Activated naive CD8-positive, alpha-beta T cell treated with anti-CD3 and anti-CD28 coated beads, Interleukin-2, amount 50 U/mL, for 16 hours (primary cell): ENCODE data around the gene ARGLU1.
A peak's percentile ranks its signal among the peaks of the same experiment; 100 is the strongest.

Experiments
- DNase-seq: peaks from one replicate; pipeline ENCODE4 v3.0.0-alpha.2; 2020; ENCODE audit warnings: low read depth, low spot score

The ARGLU1 gene

DNA sequence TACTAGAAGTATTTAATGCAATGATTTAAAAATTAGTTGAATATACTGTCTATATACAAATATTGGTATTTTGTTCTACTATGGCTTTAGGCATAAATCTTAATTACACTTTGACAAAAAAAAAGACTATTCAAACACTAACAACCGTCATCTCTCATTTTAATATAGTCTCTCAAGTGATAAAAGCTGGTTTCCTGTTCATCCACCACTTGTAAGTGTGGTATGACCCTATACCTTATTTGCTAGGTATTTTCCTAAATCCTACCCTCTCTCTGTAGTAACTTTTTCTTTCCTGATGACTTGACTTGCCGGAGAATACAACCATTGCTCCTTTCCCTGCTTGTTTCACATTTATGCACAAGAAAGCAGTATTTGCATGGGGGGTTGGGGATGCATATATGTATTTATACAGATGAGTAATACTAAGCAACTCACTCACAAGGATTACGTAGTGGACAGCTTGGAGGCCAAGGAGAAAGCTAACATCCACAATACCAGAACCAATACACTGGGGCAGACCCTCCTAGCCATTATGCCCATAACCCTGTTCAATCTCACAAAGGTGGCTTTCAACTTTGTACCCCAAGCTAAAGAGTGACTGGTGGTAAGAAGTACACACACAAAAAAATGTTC, 19.8 kb downstream of the ARGLU1 start:
- DNase-seq: no peak

DNA sequence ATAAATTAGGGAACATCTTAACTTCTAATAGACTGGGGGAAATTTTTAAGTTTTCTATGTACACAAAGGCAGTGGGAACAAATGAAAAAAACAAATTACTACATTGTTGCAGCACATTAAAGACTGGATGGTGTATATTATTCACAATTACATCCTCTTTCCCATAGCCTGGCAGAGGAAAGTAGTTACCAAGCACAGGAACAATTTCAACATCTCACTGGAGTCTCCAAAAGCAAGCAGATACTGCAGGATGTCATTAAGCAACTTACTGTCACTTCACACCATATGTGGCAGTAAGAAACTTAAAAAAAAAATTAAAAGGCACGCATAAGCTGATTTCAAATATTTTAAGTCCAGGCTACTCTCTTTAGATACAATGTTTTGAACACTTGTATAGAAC, 26.1 kb downstream of the ARGLU1 start:
- no peak for DNase-seq

DNA sequence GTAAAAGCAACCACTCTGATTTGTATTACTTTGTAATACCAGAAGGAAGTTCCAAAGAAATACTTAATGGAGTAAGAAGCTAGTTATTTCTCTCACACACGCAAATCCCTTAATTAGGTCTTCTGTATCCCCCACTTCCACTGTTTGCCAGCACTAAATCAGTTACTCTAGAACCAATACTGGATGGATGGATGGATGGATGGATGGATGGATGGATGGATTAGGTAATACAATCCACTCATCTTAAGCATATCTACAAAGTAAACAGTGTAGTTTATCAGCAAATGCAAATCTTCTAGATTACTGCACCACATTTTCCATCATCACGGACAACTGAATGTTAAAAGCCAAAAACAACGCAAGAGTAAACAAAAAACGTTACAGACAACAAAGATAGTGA, 27.3 kb downstream of the ARGLU1 start:
- DNase-seq: no peak

DNA sequence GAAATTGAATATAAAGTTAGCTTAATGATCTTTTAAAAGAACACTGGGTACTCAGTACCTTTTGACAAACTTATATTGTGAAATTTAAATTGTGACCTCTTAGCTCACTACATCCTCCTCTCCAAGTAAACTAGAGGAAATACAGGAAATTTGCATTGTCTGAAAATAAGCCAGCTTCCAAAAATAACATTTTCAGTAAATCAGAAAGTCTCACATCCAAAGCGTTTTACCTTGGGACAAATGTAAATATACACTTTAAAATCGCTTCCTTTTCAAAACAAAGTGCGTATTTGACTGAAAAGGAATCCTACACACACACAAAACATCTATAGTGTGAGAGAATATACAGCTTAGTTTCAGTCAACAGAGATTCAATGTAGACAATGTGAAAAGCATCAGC, 30.4 kb downstream of the ARGLU1 start:
- no peak for DNase-seq

DNA sequence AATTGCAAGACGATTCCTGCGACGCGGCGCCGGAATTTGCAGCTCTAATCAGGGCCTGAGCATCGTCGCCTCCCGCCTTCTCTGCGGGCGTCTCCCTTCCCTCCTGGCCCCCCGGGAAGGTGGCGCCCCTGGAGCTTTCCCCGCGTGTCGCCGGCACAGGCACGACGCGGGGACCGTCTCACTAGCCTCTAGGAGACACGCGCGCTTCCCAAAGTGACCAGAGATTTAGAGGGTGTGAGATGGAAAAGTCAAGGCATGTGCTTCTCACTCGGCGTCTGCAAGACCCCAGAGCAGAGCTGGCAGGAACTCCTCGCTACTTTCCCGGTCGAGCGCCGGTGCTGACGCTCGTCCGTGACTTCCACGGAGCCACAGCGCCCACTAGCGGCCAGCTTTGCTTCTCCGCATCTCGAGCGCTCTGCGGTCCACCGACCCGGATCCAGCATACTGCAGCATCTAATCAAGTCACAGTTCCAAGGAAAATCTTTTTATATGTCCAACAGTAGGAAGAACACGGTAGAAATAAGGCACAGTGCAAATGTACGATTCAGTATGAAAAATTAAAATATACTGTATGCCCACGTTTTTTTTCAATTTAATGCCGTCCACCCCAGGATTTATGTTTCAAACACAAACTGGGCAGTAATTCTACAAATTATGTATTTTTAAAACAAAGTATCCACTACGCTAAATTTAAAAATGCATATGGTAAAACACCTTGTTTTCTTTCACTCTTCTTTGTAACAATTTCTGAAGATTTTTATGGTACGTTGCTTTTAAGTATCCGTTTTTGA, 31.5 kb downstream of the ARGLU1 start:
- DNase-seq: peak; percentile 76

DNA sequence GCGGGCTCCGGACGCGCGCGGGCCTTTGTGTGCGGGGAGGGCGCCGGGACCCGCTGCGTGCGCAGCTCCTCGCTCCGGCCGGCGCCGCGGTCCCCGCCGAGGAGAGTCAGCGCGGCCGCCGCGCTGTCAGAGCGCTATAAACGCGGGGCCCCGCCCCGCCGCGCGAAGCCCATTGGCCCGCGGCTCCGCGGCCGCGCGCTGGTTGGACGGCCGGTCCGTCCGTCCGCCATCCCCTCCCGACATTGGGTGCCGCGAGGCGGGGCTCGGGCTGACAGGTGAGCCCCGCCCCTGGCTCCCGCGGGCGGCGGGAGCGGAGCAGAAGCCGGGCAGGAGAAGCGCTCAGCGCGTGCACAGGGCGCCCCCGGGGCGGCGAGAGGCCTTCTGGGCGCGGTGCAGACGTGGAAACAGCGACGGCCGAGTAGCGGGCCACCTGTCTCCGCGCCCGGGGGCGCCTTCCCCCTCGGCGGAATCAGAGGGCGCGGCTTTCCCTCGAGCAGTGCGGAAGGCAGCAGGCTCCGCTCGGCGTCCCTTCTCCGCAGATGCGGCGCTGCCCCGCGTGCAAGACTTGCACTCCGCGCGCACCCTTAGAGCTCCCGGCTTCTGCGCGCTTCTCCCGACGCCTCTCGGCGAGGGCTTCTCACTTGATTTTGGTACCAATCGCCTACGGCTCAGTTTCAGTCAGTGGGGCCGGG, 32.2 kb downstream of the ARGLU1 start, which contains the start of gene EFNB2:
EFNB2 (minus strand) TSS at position 111 of the 692 bp plus-strand sequence. CDS start 698 bp downstream, outside the sequence.
- peak; percentile 76 for DNase-seq

DNA sequence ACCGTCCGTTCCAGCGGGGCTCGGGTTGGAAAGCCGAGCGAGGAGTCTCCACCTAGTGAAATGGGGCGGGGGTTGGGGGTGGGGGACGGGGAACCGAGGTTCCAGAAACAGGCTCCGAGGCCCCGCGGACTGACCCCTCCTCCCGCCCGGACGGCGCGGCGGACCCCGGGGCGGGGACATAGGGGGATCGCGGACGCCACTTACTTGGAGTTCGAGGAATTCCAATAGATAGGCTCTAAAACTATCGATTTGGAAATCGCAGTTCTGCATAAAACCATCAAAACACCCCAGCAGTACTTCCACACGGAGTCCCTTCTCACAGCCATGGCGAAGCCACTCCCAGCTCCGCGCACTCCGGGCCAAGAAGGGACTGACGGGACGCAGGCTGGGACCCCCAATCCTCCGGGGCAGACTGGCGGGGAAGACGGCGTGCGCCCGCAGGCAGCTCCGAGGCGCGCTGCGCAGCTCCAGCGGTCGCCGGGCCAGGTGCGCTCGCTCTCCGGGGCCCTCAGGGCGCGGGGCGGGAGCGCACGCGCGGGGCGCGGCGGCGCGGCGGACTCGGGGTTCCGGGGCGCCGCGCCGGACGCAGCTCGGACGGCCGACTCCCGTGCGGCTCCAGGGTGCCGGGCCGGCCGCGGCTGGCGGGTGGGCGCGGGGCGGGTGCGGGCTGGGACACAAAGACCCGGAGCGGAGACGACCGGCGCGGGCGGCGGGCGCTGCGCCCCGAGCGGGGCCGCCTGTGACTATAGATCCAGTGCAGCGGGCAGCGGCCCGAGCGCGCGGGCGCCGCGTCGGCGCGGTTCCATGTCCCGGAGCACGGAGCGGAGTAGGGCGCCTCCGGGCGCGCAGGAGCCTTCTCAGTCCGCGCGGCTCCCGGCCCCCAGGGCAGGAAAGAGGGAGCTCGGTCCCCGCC, 33.0 kb downstream of the ARGLU1 start:
- no peak for DNase-seq

DNA sequence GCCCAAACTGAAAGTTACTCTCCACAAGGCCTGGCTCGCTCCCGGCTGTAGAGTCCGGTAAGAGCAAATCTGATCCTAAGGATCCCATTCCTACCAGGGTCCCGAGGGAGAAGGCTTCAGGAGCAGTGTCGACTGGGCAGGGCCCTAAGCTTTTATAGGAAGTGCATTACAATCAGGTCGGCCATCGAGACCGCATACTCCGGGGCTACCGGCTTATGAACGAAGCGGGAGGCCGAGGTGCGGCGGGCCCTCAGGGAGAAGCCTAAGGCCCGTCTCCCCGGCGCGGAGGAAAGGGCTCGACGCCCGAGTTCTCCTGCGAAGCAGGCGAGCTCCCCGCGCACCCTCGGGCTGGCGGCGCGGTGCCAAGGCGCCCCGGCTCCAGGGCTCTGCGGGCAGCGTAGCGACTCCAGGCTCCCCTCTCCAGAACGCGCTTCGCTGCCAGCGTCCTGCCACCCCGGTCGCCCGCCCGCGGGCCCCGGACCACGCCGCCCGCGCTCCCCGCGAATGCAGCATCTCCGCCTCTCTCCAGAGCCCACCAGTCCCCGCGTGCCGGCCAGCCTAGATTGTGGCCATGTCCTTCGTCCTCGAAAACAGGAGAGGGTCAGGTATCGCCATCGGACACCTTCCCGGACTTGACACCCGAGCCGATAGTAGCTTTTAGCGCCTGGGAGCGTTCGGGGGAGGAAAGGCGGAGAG, 33.8 kb downstream of the ARGLU1 start:
- DNase-seq: no peak

DNA sequence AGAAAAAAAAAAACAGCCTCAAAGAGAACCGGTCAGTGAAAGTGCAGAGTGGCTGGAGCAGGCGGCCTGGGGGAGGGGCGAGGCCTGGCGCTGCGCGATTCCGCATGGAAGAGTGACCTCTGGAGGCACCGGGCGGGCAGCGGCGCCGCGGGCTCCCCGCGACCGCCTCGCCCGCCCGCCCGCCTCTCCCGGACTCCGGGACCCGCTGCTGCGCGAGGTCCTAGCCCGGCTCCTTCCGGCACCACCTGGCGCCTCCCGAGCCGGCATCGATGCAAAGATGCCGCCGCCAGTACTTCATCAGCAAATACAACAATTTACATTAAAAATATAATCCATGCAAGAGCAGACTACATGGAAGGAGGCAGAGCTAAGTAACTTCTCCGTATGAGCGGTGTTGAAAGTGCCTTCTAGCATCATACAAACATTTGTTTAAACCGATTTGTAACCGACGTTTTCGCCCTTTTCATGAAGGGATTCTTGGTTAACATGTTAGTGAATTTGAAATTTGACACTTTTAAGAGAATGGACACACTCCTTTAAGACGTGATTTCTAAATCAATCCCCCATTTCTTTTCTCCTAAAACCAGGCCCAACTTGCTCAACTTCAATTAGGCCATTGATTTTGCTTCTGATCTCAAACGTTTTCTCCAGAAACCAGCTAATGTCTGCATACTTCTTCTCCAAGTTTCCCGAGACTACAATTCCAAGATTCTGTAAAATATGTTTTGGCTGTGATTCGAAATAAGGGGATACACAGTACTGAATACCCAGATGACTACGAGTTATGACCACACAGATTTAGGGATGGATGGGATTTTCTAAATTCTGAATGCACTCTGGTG, 34.6 kb downstream of the ARGLU1 start:
- DNase-seq: no peak

DNA sequence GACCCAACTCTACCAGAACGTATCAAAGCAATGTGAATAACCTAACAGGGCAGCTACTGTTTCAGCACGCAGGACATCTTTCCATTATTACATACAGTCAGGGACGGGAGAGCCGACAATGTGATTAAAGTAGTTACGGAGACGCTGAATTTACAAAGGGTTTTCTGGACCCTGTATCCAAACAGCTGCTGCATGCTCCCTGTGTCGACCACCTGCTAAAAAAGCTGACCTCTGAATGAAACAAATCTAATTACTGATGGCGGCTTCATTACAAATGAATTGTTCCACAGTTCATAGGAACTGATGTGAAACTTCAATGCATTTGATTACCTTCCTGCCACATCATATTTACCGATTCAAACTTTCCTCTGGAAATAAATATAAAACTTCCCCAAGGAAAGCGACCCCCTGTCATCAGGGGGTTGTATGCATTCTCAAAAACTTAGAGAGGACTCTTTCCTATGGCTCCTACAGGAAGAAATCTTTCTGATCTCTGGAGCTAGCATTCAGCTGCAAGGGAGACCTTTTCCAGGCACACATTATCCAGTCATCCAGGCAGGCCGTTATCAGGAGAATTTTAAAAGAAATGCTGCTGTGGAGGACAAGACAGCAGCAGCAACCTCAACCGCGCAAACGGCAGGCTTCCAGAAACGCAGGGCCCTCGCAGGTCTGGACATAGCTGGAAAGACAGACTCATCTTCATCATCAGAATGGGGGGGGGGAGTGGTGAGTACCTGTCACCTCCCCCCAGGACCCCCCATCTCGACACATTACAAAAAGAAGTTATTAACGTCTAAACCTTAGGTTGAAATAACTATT, 35.6 kb downstream of the ARGLU1 start:
- DNase-seq: no peak

DNA sequence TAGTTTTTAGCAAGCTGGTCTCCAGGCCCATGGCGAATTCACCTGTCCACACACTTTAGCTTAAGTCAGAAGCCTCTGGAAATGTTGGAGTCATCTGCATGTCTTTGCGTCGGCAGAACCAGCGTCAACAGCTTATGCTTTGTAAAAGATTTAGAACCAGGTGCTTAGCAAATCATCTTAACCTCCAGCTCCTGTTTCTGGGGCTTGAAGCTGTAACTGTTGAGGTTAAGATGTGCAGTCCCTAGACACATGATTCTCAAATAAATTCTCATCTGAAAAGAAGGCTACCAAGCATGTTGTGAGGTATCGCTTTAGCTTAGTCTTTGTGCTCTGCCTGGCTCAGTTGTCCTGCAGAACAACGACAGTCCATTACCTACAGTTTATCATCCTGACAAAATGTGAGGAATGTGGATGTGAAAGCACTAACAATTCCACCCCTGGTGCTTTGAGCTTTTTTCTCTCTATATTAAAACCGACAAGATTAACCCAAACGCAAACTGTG, 36.9 kb downstream of the ARGLU1 start:
- DNase-seq: no peak

DNA sequence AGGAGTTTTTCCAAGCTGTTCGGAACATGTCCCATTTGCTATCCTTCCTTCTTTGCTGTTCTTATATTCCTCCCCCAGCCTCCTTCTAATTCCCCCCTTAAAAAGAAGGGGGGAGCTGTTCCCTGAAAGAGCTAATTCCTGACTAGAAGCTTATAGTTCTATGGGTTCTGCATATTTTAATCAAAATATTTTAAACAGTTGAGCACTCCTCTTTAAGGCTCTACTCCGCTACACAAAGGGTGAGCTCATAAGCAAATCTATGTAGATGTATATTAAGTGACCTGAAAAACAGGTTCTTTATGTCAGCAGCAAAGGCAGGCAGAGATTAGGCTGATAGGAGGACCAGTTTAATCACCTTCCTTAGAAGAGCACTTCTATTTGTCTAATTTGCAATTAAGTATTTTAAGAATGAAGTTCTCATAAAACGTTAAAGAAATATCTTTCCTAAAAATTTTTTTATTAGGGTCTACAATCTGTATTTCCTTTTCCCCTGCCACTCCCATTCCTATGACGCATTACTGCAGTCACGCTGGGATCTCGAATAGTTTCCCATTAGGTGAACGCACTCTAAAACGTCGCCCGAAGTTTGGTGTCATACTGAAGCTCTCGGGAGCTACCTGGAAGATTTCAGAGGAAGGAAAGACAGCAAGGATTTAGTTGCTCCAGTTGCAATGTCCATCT, 37.6 kb downstream of the ARGLU1 start:
- no peak for DNase-seq

DNA sequence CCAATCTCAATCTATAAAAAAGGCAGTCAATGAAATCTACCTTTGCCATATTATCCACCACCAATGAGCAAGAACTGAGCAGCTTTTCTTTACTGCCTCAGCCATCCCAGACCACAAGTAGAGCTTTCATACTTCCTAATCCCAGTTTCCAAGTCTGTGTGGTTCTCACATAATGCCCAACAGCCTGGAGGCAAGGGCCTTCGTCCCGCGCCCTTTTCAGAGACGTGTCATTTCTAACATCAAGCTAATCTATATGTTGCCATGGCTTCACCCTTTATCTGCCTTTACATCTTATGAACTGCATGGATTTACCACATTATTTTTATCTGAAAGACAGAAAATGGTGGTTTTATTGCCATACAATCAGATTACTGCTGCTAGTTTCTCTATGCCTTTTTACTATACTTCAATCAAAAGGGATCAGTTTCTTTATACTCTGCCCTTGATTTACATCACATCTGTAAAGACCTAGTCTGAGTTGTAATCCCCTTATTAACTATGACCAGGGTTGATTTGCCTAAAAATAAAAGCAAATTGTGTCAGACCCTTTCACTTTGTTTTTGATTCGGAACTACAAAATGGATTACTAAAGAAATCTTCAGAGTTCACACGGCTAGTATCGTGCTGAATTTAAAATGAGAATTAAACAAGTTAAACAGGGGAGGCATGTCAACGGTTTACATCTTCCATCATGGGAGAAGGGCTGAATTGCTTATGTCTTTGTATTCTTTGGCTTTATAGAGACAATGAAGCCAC, 38.3 kb downstream of the ARGLU1 start:
- no peak for DNase-seq

DNA sequence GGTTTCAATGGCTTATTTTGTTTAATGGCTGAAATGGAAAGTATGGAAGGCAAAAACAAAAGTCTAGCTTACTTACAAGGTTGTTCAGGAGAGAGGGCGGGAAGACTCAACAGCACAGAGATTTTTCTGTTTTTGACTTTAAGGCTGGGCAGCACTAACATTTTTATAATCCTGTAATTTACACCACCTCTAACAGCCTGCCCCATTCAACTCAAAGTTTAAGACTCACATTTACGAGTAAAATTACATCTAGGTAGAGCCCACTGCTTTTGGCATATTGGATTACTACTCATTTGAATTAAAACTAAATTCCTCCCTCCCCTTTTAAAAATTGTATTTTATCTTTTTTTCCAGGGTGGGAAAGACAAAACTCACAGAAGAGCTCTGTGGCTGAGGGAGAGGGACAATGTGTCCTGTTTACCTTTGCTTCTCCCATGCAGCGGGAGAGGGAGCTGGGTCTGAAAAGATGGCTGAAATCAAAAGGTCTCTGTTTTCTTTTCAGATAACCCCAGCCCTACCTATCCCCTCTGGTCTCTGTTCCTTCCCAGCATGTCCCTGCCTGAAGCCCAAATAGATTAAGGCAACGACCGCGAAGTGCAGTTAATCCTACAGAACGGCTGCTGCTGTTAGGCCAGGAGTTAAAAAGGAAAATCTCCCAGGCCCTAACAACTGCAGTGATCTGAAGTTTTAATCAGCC, 39.1 kb downstream of the ARGLU1 start:
- DNase-seq: no peak

DNA sequence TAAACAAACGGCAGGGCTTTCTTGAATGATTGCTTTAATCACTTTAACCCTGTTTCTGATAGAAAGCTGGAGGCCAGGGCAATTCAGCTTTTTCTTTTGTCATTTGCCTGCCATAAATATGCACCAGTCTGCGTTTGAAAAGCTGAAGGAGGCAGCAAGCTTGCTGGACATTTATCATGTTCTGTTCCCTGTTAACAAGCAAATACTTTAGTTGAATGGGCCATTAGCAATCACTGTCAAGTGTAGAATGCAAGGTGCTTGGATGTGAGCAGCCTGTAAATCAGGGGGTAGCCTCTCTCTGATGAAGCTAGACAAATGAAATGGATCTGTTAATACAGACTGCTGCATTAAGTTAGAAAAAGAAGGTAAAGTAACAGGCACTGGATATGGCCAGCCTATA, 40.1 kb downstream of the ARGLU1 start:
- no peak for DNase-seq

DNA sequence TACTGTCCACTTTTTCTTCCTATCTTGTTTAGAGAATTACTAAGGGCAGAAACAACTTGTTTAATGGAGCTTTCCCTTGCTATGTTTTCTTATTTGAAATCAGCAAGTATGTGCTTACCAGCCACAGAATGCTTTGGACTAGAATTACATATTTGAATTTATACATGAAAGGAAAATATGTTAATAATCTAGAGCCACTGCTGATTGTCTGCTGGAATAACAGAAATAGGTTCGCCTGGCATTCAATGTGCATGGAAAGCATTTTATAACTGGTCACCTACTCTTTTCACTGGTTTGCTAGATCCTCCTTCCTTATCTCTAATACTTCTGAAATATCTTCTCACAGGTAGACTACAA, 40.5 kb downstream of the ARGLU1 start:
- DNase-seq: no peak
